H1 (cell line): ENCODE data around the gene GHRHR. TPM values are rescaled to one million over a fixed set of nuclear protein-coding genes. Genes with fewer than 3 reads are reported as not detected.

Experiments used
- CEBPB ChIP-seq: IDR thresholded peaks from 2 replicates; pipeline ENCODE4 v1.6.1; 2012; ENCODE audit warnings: low read depth, low read length
- polyA plus RNA-seq, 7 experiments: library from polyadenylated mRNA; depleted of rRNA in 3 of 7; stranded (reverse) in 5 of 7; unstranded in 2 of 7; fragments of >200 nt in 5 of 7; fragments of 200-250 nt in 2 of 7; gene quantifications; 1 replicate in 5 of 7; 2 replicates in 1 of 7; 4 replicates in 1 of 7; pipeline versions ENCODE4 v1.2.1 to v1.2.3, GENCODE V29; 2011 to 2013; ENCODE audit warnings: missing spikeins in 2 of 7, mixed read lengths in 2 of 7
- total RNA-seq: library from RNA; stranded (reverse); fragmentation: NEBNext Ultra II Directional; extraction: Animal tissue kit (Norgen Biotek cat#: 25700); gene quantifications from 2 replicates; pipeline ENCODE4 v1.2.1, GENCODE V29; 2021

Gene GHRHR
- total and polyA plus RNA-seq, 2 of the 8 experiments (the other 6 are each of a cell fraction or from before 2014, with no cell fraction given), result 0.60 to 6.5 TPM

GRCh38 chr7:30975256-30975899 lies 11.6 kb downstream of the GHRHR start (continued):
- no peak for TF ChIP-seq CEBPB
